WI38 (cell line): ENCODE data around the gene SWSAP1.

Experiments used
- H3K4me3 ChIP-seq: 2 replicates; pipeline ENCODE4 v1.5.1; 2011; ENCODE audit warnings: low read depth, mild to moderate bottlenecking, control low read depth, low read length
- TF ChIP-seq, protein P1 (sequence below): IDR thresholded peaks from 2 replicates; pipeline ENCODE4 v1.5.1; 2012; ENCODE audit warnings: low read depth, mild to moderate bottlenecking, control low read depth, low read length

The SWSAP1 gene

DNA sequence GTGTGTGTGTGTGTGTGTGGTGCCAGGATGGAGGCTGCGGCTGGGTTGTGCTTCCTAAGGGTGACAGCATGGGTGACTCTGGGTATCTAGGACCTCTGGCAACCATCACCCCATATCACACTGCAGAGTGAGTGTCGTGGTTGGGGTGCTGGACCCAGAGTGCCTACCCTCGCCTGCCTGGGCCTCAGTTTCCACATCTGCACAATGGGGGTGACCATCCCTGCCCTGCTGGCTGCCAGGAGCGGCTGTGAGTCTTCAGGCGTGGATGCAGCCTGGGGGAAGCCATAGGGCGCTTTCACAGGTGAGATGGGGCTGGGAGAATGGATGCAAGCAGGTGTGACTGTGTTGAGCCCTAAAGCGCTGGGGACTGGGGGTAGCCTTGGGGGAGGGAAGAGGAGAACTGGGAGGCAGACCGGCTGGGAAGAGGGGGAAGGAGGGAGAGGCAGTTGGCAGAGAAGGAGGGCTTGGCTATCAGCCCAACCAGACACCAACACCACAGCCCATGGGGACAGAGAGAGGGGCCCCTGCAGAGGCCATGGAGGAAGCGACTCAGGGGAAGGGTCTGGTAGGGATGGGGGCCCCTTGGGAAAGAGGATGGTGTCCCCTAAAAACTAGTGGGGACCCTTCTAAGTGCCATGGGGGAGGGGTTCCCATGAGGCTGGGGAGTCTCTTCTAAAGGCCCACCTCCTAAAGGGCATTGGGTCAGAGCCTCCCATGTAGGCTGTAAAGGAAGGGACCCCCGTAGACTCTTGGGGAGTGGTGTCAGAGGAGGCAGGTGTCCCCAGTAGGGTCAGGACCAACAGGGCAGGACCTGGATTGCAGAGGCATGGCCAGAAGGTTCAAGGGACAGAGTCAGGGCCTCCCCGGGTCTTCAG lies 17.6 kb upstream of the SWSAP1 start:
- TF ChIP-seq, protein P1, sequence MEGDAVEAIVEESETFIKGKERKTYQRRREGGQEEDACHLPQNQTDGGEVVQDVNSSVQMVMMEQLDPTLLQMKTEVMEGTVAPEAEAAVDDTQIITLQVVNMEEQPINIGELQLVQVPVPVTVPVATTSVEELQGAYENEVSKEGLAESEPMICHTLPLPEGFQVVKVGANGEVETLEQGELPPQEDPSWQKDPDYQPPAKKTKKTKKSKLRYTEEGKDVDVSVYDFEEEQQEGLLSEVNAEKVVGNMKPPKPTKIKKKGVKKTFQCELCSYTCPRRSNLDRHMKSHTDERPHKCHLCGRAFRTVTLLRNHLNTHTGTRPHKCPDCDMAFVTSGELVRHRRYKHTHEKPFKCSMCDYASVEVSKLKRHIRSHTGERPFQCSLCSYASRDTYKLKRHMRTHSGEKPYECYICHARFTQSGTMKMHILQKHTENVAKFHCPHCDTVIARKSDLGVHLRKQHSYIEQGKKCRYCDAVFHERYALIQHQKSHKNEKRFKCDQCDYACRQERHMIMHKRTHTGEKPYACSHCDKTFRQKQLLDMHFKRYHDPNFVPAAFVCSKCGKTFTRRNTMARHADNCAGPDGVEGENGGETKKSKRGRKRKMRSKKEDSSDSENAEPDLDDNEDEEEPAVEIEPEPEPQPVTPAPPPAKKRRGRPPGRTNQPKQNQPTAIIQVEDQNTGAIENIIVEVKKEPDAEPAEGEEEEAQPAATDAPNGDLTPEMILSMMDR: no peak
- H3K4me3 ChIP-seq: no peak overlapping the region

GRCh38 chr19:11359421-11359820 lies 15.0 kb upstream of the SWSAP1 start:
- TF ChIP-seq, protein P1: no peak
- H3K4me3 ChIP-seq: no peak overlapping the region

GRCh38 chr19:11361037-11361770 lies 13.3 kb upstream of the SWSAP1 start:
- TF ChIP-seq, protein P1: no peak
- H3K4me3 ChIP-seq: no peak overlapping the region

- no peak overlapping the region for H3K4me3 ChIP-seq
- TF ChIP-seq, protein P1: no peak
Measured at GRCh38 chr19:11361771-11362731, 12.4 kb upstream of the SWSAP1 start.

- TF ChIP-seq, protein P1: no peak
- no peak overlapping the region for H3K4me3 ChIP-seq
Measured at GRCh38 chr19:11363881-11364280, 10.6 kb upstream of the SWSAP1 start.

- H3K4me3 ChIP-seq: no peak overlapping the region
- TF ChIP-seq, protein P1: no peak
Measured at GRCh38 chr19:11364296-11364904, 10.1 kb upstream of the SWSAP1 start.
